GM18505 (cell line): ENCODE measurements around the gene SERPINB1.

ENCODE experiments used
- ATAC-seq: cut with Tn5 transposase; IDR thresholded peaks from one replicate; pipeline ENCODE4 v1.9.1; 2021; ENCODE audit not compliant: unreplicated experiment
- POLR2A ChIP-seq: IDR thresholded peaks from 4 replicates; pipeline ENCODE4 v1.6.1; 2011; ENCODE audit warnings: borderline replicate concordance; ENCODE audit not compliant: insufficient read depth, insufficient read length; ENCODE audit errors: extremely low read depth

SERPINB1 gene

DNA sequence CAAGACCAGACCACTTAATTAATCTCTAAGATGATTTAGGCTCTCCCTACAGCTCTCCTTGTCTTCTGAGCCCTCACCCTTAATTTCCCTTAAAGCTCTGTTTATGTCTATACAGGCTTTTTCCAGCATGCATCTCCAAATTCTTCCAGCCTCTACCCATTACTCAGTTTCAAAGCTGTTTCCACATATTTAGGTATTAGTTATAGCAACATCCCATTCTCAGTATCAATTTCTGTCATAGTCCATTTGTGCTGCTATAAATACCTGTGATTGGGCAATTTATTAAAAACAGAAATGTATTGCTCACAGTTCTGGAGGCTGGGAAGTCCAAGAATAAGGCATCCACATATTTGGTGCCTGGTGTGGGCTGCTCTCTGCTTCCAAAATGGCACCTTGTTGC, 2.3 kb upstream of the SERPINB1 start:
- no peak for TF ChIP-seq POLR2A
- ATAC-seq: no peak

DNA sequence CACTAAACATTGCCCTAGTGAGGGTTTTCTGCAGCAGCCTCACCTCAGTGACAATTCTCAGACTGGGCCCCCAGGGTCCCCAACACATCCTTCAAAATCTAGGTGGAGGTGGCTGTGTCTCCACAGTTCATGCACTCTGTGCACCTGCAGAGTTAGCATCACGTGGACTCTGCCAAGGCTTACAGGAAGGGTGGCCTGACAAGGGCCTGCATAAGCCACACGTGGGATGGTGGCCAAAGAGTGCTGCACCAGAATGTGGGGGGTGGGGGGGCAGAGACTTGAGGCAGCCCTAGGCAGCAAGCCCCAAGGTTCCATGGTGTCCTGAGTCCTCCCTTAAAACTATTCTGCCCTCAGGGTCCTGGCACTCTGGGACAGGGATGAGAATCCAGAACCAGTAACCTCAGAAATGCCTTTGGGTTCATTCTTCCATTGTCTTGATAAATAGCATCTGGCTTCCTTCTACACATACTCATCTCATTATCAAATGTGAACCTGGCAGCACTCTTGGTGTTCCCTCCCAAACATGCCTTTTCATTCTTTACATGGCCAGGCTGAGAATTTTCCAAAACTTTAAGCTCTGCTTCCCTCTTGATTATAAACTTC, 1.6 kb upstream of the SERPINB1 start:
- no peak for ATAC-seq
- TF ChIP-seq POLR2A: no peak

DNA sequence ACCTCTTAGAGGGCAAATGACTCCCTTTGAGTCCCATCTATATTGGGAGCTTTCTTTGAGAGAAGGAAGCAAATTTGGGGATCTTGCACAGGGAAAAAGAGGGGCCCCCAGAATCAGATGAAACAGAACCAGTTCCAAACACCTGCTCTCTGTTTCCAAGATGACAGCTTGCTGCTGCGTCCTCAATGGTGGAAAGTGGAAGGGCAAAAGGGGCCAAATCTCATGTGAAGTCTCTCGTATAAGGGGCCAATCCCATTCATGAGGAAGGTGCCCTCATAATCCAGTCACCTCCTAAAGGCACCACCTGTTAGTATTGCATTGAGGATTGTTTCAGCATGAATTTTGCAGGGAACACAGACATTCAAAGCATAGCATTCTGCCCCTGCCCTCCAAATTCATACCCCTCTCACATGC, 483 bp upstream of the SERPINB1 start:
- no peak for ATAC-seq
- TF ChIP-seq POLR2A: no peak

DNA sequence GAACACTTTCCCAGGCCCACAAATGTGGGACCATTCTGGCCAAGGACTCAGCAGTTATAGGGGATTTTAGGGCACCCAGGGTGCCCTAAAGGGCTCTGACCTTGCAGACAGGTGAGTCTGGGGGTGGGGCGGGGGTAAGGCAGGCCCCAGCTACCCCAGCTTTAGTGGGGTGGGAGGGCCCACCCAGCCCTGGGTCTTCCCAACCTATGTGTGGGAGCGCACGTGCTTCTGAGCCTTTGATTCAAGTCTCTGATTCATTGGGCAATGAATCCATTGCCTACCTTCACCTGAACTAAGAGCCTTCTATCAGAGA, 958 bp downstream of the SERPINB1 start:
- no peak for TF ChIP-seq POLR2A
- ATAC-seq: no peak

GRCh38 chr6:2839982-2840748, 1.5 kb downstream of the SERPINB1 start:
- no peak for ATAC-seq

DNA sequence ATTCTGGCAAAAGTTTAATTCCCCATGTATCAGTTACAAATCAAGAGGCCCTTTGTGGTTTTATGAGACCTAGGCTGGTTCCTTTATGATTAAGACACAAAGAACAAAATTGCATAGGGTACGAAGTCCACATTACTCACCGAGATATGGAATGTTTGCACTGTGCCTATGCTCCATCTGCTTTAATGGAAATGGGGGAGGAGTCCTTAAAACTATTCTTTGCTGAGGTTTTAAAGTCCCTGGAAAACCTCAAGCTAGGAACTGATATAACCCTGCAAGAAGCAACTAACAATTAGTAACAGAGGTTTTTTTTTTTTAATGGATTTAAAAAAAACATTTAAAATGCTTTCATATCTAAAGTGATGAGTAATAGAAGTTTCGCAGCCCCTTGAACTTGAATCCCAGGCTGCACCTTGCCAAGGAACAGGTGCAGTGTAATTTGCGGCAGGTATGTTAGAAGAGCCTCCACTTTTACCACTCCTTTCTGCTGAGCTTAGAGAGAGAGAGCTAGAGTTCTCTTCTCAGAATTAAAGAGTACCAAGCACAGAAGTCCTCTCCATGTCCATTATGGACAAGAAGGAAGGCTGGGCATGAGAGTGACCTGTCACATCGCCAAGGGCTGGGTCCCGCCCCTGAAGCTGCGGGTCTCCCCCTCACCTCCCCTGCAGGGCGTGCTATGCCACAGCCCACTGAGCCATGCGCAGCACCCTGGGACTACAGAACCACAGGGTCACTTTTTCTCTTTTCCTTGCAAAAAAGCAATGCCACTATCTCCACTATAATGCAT, 2.3 kb downstream of the SERPINB1 start:
- ATAC-seq: no peak
- TF ChIP-seq POLR2A: no peak

More at GRCh38 chr6:2839982-2840748, 1.5 kb downstream of the SERPINB1 start:
- TF ChIP-seq POLR2A: no peak

- TF ChIP-seq POLR2A: no peak
- no peak for ATAC-seq
These were observed 3.4 kb downstream of the SERPINB1 start for GRCh38 chr6:2838251-2838650.

DNA sequence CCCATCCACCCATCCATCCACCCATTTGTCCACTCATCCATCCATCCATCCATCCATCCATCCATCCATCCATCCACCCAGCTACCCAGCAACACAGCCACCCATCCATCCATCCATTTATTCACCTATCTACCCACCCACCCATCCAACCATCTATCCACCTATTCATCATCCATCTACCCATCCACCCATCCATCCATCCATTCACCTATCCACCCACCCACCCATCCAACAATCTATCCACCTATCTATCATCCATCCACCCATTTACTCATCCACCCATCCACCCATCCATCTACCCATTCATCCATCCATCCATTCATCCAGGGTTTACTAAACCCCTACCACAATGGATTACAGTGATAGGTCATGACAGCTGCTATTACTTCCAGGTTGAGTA, 7.4 kb downstream of the SERPINB1 start:
- TF ChIP-seq POLR2A: no peak
- no peak for ATAC-seq

DNA sequence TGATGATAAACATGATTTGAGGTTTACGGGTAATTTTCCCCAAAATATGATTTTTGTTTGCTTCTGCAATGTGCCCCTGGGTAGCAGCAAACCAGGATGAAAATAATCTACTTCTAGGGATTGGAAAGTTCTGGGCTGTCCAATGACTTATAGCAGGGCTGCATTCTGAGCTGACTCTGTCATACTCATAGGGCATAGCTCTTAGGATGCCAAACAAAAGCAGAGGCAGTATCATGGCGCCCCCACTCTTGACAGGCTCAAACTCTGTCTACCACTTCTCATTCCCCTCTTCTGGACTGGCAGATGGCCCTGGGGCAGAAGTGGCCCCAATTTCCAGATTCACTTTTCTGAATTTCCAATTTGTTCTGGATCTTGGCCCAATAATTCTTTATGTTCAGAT, 10.3 kb downstream of the SERPINB1 start:
- ATAC-seq: no peak
- no peak for TF ChIP-seq POLR2A

DNA sequence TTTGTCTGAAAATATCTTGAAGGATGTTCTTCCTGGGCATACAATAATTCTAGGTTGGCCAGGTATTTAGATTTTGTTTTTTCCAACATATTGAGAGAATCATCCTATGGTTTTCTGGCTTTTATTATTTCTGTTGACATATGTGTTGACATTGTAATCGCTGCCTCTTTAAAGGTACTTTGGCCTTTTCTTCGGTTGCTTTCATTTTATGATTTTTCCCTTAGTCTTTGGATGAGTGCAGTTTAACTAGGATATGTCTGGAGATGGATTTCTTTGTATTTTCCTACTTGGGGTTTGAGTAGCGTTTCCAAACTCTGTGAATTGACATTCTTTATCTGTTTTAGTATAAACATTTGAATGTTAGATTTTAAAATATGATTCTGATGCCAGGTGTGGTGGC, 11.5 kb downstream of the SERPINB1 start:
- no peak for TF ChIP-seq POLR2A

DNA sequence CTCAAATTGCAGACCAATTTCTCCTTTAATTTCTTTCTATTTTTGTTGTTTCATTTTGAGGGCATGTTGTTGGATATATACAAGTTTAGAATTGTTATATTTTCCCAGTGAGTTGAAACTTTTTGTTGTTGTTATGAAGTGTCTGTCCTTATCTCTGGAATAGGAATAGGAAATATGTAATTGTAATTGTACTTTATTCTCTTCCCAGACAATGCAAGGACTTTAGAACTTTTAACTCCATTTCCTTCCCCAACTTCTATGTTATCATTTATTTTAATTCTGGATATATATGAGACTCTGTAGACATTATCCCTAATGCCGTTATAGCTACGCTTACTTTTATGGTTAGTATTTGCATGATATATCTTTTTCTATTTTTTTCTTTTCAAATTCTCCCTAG, 12.4 kb downstream of the SERPINB1 start:
- ATAC-seq: no peak
- no peak for TF ChIP-seq POLR2A

More for the DNA sequence above, 11.5 kb downstream of the SERPINB1 start:
- ATAC-seq: no peak

DNA sequence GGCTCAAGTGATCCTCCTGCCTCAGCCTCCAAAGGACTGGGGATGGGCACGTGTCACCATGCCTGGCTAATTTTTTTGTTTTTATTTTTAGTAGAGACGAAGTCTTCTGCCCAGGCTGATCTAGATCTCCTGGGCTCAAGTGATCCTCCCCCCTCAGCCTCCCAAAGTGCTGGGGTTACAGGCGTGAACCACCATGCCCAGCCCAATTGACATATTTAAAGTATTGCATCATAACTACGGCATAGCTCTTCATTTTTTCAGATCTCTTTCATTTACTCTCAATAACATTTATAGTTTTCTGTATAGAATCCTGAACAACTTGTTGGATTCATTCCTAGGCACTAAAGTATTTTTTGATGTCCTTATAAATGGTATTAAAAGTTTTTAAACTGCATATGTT, 13.0 kb downstream of the SERPINB1 start:
- no peak for ATAC-seq

GRCh38 chr6:2827142-2827541, 14.5 kb downstream of the SERPINB1 start:
- ATAC-seq: no peak

More for the DNA sequence above, 13.0 kb downstream of the SERPINB1 start:
- TF ChIP-seq POLR2A: no peak

DNA sequence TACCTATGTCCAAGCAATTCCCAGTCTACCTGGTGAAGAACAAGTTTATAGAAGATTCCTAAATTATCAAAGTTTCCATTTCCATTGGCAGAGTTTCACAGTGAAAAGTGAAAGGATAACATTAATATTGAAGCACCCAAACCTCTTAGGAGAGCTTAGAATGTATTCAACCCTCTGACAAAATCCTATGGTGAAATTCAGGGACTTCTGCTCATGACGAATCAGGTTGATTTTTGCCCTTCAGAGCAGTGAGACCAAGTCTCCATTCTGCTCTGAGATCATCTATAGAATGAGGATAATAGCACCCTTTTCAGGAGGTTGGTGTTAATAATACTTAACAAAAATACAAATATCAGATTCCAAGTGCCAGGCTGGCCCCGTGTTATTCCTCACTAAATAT, 15.5 kb downstream of the SERPINB1 start:
- ATAC-seq: no peak
- no peak for TF ChIP-seq POLR2A

More at GRCh38 chr6:2827142-2827541, 14.5 kb downstream of the SERPINB1 start:
- no peak for TF ChIP-seq POLR2A

GRCh38 chr6:2823104-2823850, 18.4 kb downstream of the SERPINB1 start:
- no peak for TF ChIP-seq POLR2A
- no peak for ATAC-seq
